Stimulated activated naive CD4-positive, alpha-beta T cell (primary cell): ENCODE measurements around the gene NFIB.

Experiments
- DNase-seq, 6 experiments: peaks; one replicate each; lab custom pipeline; 2025; lab: John Stamatoyannopoulos, UW

NFIB gene

GRCh38 chr9:14344941-14345353, 31.0 kb upstream of the NFIB start:
- no peak for DNase-seq

DNA sequence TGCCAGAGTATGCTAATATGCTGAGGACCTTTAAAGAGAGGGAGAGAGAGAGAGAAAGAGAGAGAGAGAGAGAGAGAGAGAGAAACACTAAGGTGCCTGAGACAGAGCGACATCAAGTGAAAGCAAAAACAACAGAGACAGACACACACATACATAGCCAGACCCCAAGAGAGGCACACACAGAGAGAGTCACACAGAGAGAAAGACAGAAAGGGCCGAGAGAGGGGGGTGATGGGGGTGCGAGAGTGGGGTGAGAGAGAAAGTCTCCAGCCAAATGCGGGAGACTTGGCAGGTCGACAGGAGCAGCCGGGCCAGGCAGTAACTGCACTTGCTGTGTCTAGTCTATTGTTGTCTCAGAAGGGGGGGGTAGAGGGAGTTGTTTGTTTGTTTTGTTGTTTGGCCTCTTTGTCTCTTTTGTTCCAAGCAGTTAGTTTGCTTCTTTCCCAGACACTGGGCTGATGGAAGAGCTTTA, 30.1 kb upstream of the NFIB start:
- no peak for DNase-seq

DNA sequence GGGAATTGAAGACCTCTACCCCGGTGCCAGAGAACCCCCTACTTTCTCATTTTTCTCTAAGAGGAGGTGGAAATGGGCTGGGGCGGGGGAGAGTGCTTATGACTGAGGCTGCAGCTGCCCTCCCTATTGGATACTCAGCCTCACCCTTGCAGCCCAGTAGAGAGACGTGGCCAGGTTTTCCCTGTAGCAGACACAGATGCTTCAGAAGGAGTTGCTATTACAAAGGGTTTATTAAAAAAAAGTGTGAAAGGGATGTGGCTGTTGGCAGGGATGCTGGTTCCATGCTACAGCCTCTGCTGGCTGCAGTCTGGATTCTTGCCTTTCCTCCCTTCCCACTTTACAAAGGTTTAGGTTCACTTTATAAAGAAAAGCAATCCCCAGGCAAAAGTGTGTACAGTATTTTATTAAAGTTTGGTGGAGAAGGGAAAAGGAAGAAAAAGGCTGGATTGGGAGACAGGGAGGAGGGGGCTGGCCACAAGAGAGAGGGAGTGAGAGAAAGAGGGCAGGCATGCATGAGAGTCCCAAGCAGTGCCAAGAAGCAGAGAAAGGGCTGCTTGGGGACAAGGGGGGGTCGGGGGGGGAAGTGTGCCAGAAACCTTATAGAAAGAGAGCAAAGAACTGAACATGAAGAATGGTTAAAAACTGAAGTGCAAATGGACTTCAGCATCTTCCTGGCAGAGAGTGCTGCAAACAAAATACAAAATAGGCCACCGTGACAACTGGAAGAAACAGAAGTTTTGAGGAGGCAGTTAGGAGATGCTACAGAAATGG, 29.5 kb upstream of the NFIB start:
- no peak for DNase-seq

DNA sequence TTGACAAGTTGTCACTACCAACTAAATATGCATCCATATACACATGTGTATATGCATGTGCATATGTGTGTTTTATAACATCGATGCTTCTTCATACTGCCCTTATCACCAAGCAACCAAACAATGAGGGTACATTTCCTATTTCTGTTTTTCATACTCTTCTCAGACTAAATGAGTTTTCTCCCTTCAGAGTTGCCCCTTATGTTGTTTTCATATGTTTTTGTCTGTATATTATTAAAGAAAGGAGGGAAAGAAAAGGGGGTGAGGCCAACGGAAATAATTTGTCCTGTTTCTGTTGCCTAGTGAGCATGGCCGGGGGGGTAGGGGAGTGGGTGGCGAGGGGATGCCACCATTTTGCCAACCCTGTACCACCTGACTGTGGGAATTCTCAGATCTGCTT, 28.8 kb upstream of the NFIB start:
- DNase-seq: no peak

GRCh38 chr9:14341437-14342122, 27.6 kb upstream of the NFIB start:
- no peak for DNase-seq

DNA sequence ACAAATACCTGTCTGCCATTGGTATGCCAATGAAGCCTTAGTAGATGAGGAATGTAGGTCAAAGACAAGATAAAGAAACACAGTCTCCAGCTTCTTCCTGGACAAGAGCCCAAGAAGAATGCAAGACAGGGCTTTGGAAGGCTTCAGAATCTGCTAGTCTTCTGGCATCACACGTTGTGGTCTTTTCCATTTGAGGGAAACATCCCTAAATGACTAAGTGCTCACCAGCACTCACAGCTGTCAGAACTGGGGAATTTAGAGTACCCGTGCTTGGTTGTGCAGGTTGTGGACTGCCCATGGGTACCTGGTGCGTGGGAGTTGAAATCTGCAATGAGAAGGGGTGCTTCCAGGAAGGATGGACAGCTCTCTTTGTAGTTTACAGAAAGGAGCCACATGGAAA, 27.1 kb upstream of the NFIB start:
- no peak for DNase-seq

GRCh38 chr9:14340219-14340873, 26.4 kb upstream of the NFIB start:
- no peak for DNase-seq

DNA sequence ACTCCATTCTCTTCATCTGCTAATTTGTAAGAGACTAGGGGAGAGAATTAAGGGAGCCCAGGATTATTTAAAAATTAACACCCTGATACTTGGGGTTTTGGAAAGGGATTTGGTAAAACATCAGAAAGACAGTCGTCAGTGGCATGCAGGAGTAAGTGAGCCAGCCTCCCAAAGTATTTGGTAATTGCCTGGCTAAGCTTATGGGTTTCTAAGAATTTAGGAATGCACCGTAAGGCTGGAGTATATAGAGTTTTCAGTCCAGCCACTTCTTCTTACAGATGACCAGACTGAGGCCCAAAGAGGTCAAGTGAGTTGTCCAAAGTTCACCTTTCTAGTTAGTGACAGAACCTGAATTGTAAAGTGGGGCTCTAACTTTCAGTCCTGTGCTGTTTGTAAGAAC, 25.8 kb upstream of the NFIB start:
- DNase-seq: no peak

- DNase-seq: no peak
Observed at GRCh38 chr9:14337615-14338014, 23.7 kb upstream of the NFIB start.

DNA sequence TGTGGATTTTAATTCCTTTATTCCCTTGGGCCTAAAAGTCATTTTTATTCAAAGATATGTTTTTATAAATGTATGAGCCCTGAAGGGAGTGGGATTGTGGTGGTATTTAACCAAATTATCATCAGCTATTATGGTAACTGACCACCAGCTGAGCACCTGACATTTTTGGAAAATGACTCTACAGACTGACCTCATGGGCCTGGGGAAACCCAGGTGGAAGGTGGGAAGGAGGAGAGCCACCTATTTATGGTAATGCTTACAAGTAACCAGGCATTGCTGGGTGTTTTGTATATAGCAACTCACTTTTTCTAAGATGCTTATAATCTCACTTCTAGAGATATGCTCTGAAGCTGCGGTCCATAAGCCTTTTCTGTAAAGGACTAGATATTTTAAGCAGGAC, 22.3 kb upstream of the NFIB start:
- no peak for DNase-seq

GRCh38 chr9:14331120-14331519, 17.2 kb upstream of the NFIB start:
- DNase-seq: no peak

DNA sequence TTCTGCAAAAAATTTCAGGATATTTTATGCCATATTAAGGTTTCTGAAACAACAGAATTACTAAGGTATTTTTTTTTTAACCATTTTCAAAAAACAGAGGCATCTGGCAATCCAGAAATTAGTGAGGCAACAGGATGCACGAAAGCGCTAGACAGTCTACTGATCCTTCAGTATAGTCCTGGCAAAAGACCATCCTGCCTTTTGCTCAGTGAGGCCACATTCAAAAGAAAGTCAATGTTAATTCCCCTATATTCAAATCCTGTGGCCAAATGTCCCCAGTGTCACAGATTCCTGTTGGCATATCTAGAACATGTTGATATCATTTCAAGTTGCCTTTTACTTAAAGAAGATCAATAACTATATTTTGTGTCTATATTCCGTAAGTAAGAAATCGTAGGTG, 13.1 kb upstream of the NFIB start:
- DNase-seq: no peak

DNA sequence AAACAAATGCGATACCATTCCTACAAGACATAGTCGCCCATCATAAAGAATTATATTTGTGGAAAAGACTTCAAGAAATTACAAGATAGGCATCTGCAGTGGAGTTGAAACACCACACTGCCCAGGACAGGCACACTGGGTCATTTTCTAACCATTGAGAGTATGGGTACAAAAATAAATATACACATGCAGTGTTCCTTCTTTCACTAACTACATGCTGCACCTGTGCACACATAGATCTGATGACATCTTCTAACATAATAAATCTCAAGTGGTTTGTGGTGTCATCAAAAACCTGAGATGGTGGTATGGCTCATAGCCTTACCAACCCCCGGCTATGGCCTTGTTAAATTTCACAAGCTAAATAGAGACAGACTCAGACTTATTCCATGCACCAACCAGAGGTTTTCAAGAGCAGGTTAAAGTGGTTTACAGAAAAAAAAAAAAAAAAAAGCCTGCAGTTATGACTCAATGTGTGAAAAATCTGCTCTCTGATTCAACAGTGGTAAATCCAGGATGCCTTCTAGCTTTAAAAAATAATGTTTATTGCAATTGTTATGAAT, 12.4 kb upstream of the NFIB start:
- DNase-seq: no peak

DNA sequence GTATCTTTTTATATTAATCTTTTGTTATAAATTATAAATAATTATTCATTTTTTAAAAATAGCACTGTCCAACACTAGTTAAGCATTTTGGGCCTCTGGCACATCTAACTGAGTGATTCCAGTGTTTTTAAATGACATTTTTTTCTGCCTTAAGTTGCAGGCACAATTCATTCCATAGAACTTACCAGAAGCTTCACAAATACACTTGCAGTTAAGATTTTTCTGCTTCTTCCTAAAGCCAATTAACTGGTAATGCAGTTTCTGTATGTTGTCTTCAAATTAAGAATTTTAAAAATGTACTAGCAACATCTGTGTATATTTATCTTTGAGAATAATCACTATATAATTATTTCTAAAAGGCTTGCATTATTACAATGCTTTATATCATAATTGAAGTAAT, 11.2 kb upstream of the NFIB start:
- no peak for DNase-seq

DNA sequence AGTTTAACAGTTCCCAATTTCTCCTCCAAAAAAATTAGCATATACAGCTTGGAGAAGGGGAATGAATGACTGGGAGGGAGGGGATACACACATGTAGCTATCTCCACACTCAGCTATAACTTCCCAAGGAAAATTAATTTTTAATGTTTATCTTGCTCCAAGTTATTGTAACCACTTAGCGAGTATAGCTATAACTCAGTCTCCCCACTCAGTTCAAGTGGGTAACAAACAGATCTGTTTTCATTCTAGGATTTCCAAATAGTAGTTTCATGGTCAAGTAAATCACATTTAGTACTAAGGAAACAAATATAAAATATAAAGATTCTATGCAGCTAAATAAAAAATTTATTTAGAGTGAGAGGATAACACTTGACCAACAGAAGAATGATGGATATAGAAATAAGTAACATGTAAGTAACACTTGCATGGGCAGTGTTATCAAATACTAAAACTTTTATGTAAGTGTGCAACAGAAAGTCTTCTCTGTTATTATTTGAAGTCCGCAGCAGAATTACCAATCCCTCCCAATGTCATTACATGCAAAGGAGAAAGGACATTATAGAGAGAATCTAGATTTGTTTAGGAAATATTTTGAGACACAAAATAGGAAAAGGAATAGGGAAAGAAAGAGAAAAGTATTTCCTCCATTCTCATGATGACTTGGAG, 10.2 kb upstream of the NFIB start:
- DNase-seq: no peak

- DNase-seq: no peak
Observed at GRCh38 chr9:14323083-14323971, 9.4 kb upstream of the NFIB start.

GRCh38 chr9:14322211-14323082, 8.5 kb upstream of the NFIB start:
- peak in 5 of 6 experiments; percentile 10 to 37 (median 20) for DNase-seq

DNA sequence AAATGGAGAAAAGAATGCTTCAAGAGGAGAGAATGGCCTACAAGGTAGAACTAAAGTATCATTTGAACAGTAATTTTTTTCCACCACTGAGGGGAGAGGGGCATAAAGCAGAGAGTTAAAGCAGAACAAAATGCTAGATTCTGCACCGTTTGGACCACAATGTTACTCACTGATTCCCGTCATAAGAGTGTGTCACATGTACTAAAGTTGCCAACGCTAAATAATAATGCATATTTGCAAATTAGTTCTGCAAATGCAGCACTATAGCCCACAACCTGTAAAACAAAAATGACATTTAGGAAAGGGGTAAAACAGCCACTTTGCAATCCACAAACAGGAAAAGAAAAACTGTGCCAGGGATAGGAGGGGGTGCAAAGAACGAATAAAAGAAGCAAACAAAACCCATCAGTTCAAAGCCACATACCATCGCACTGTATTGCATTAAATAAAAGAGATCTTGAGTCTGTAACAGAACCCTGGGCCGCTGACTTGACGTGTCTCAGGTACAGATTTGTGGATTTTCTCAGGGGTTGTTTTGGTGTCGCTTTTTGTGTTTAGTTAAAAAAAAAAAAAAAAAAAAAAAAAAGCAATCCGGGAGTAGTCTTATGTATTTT, 7.7 kb upstream of the NFIB start:
- DNase-seq: no peak

DNA sequence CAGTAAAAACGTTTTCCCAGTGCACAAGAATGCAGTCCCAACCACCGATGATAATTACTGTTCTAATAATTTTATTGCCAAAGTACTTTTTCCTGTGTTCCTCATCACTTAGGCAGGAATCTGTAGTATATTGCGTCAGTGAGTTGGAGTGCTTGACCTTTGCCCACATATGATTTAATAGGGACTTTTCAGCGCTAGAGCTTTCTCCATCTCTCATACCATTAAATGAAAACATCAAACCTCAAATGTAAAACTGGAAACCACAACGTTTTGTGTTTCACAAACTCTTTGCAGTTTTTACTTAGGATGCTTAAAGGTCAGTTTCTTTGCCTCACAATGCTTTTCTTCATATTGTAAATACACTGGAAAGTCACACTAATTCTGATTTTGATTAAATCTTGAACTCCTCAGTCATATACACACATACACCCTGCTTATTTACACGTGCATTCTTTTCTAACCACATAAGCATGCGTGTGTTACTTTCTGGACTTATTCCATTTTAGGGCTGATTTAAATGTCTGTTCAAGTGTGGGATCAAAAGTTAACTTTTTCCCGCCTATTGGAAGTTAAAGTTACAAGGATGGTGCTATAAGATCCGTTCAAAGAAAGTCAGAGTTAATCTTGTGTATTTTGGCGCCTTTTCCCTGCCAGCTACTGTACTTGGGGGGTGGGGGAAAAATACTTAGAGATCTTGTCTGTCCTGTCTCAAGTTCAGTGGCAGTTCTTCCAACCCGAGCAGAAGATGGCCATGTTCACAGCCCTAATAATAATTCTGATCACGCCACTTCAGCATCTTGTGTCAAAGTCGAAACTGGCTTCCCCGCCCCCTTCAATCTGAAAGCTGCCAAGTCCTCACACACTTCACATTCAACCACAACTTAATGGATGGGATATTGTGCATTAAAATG, 6.6 kb upstream of the NFIB start:
- no peak for DNase-seq
